HG02840 (cell line): ENCODE results near the gene HTT.

ENCODE experiments used
- ATAC-seq: cut with Tn5 transposase; IDR thresholded peaks from one replicate; pipeline ENCODE4 v1.9.1; 2021; ENCODE audit warnings: mild to moderate bottlenecking, moderate library complexity, moderate number of reproducible peaks; ENCODE audit not compliant: unreplicated experiment, low FRiP score

The HTT gene

GRCh38 chr4:3245676-3246075 lies 171.2 kb downstream of the HTT start:
- no peak for ATAC-seq

GRCh38 chr4:3246458-3247398 lies 172.2 kb downstream of the HTT start:
- ATAC-seq = no peak

- no peak for ATAC-seq
Measured at GRCh38 chr4:3247399-3248177, 173.1 kb downstream of the HTT start.

GRCh38 chr4:3248178-3248480 lies 173.6 kb downstream of the HTT start:
- ATAC-seq = no peak

- no peak for ATAC-seq
Measured at GRCh38 chr4:3248811-3249661, 174.6 kb downstream of the HTT start, which contains the start of gene MSANTD1. Gene MSANTD1, plus strand, starts transcription at chr4:3249159. Its CDS starts 64 bp downstream, at chr4:3249223.

GRCh38 chr4:3249711-3250437 lies 175.4 kb downstream of the HTT start:
- ATAC-seq = no peak

- ATAC-seq = no peak
Measured at GRCh38 chr4:3250438-3250955, 176.0 kb downstream of the HTT start.

- ATAC-seq = no peak
Measured at GRCh38 chr4:3250956-3251690, 176.6 kb downstream of the HTT start.

GRCh38 chr4:3251691-3252479 lies 177.4 kb downstream of the HTT start:
- ATAC-seq = no peak

- no peak for ATAC-seq
Measured at GRCh38 chr4:3252480-3252828, 178.0 kb downstream of the HTT start.

GRCh38 chr4:3252831-3253641 lies 178.6 kb downstream of the HTT start:
- no peak for ATAC-seq

- ATAC-seq = no peak
Measured at GRCh38 chr4:3253808-3254207, 179.3 kb downstream of the HTT start.

GRCh38 chr4:3254302-3255131 lies 180.0 kb downstream of the HTT start:
- no peak for ATAC-seq

- no peak for ATAC-seq
Measured at GRCh38 chr4:3255611-3256186, 181.2 kb downstream of the HTT start.

- no peak for ATAC-seq
Measured at GRCh38 chr4:3256230-3257102, 182.0 kb downstream of the HTT start.
